ENCODE results near the gene CBR4.
"Not testable (repeated sequence)": the region's sequence is repeated elsewhere in the genome, so short reads cannot be mapped to it uniquely, and the experiment has no call there.

The CBR4 gene

DNA sequence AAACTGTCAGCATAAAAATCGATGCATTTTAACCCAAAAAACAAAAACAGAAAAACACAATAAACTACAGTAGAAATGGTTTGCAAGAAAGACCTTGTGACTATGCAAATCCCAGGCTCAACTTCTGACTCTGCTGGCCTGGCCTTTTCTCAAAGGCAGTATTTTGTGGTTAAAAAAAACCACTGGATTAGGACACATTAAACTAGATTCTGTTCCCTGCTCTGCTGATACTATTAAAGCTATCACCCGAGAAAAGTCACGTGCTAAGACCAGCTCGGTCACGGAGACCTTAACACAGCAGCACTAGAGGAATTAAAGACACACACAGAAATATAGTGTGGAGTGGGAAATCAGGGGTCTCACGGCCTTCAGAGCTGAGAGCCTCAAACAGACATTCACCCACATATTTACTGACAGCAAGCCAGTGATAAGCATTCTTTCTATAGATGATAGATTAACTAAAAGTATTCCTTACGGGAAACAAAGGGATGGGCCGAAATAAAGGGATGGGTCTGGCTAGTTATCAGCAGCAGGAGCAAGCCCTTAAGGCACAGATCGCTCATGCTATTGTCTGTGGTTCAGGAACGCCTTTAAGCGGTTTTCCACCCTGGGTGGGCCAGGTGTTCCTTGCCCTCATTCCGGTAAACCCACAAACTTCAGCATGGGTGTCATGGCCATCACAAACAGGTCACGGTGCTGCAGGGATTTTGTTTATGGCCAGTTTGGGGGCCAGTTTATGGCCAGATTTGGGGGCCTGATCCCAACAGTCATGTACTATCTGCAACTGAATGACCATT, 16.1 kb downstream of the CBR4 start:
- peak; percentile 26 for DNase-seq (ENCODE audit: low read depth)

DNA sequence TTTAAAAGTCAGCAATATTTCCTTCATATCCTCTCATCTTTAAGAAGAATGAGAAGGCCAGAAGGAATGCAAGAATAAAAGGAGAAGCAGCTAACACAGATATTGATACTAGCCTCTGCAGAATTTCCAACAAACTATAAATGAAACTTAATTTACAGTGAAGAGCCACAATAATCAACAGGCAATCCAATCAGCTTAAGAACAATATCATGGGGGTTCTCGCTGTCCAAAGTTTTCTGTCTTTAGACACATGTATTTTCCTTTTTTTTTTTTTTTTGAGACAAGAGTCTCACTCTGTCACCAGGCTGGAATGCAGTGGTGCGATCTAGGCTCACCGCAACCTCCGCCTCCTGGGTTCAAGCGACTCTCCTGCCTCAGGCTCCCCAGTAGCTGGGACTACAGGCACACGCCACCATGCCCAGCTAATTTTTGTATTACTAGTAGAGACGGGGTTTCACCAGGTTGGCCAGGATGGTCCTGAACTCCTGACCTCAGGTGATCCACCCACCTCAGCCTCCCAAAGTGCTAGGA, 17.0 kb downstream of the CBR4 start:
- DNase-seq (ENCODE audit: low read depth): peak; percentile 34

GRCh38 chr4:168981942-168982341, 28.1 kb downstream of the CBR4 start:
- DNase-seq (ENCODE audit: low read depth): no peak

- peak; percentile 66 for DNase-seq (ENCODE audit: low read depth)
Observed at GRCh38 chr4:168981460-168981859, 28.6 kb downstream of the CBR4 start.

GRCh38 chr4:168979338-168979737, 30.7 kb downstream of the CBR4 start:
- DNase-seq (ENCODE audit: low read depth): no peak

DNA sequence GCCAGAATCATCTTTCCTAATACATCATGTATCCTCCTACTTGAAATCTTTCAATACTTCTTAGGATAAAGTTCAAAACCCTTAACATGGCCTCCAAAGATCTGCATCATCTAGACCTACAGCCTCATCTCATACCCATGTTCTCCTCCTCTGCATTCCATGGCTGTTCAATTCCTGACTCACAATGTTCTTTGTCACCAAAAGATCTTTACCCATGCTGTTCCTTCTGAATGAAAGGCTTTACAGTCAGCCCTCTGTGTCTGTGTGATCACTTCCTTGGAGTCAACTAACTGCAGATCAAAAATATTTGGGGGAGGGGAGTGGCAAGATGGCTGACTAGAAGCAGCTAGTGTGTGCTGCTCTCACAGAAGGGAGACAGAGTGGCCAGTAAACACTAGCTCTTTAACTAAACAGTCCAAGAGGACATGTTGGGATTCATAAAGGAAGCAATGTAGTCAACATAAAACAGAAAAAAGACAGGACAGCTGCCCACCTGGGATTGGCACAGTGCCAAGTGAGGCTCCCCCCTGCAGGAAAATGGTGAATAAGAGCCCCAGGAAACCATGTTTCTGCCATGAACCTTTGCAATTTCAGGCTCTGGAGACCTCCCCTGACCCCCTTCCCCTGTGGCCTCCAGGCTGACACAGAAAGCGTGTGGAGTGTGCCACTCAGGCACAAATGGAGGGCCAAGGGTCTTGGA, 31.9 kb downstream of the CBR4 start:
- DNase-seq (ENCODE audit: low read depth): peak; percentile 77

GRCh38 chr4:168972596-168972995, 37.5 kb downstream of the CBR4 start:
- DNase-seq (ENCODE audit: low read depth): no peak

DNA sequence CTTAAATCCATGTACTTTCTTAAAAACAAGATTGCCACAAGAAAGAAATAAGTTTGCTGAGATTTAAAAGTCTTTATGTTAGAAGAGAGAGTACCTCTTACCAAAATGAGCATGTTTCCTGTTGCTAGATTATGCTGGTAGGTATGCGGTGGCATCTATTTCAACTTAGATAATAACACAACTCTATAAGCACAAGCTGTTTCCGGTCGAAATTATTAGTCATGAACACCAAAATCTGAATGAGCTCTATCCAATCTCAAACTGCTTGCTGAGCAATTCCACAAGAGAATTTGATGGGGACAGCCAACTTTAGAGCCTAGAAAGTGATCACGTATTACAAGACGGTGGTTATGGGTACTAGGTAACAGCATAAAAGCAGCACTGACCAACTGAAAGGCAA, 49.3 kb downstream of the CBR4 start:
- no peak for DNase-seq (ENCODE audit: low read depth)

DNA sequence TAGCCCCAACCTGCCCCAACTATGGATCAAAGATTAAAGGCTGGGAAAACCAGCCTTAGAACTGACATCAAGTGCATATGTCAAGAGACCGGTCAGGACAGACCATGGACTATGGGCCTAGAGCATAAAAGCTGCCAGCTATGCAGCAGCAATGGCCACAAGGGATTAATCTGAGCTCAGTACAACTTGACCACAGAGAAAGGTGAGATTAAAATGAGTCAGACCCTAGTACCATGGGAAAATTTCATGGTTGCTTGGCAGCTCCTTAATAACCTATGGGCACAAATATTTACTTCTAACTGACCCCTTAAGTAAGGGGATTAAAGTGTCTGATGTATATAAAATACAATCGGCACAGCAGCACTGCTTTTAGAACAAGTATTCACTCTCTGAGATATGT, 54.4 kb downstream of the CBR4 start:
- peak; percentile 6 for DNase-seq (ENCODE audit: low read depth)

GRCh38 chr4:168952821-168953246, 57.2 kb downstream of the CBR4 start:
- DNase-seq (ENCODE audit: low read depth): not testable (repeated sequence)

DNA sequence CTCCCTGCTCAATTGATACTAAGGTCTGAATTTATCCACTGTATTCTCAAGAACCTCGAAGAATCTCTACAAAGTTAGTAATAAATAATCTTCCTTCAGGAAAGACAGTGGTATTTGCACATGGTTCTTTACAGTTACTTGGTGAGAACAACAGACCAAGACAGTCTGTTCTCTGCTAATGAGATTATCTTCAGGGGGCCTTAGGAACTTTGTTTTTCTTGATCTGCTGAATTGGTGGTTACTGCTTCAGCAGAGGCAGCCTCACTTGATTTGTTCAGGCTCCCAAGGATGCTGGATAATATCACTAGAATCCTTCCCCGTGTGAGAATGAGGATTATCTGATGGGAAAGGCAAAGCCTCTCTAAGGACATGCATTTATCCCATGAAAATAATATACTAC, 64.8 kb downstream of the CBR4 start:
- DNase-seq (ENCODE audit: low read depth): no peak

DNA sequence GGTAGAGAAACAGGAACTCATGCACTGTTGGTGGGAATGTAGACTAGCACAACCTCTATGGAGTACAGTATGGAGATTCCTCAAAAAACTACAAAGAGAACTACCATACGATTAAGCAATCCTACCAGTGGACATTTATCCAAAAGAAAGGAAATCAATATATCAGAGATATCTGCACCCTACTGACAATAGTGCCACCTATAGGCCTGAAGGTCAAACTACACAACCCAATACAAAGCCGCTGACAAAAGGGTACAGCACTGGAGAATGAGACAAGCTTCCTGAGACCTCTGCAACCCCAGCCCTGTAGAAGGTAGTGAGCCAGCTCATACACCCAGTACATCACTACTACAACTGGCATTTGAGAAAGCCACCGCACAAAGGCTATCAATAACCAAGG, 67.1 kb downstream of the CBR4 start:
- peak; percentile 47 for DNase-seq (ENCODE audit: low read depth)

Measured in ELR (cell line).